D721Med (cell line): ENCODE data around the gene POU2F1.

Experiments
- DNase-seq: peaks from one replicate; pipeline ENCODE4 v3.0.0; 2011; ENCODE audit warnings: low spot score; ENCODE audit not compliant: insufficient read length
- FAIRE-seq: peaks from 2 replicates; lab custom pipeline; 2011; peaks lifted over from hg19 to GRCh38; lab: Jason Lieb, UNC
- CTCF ChIP-seq: IDR thresholded peaks from 2 replicates; pipeline ENCODE4 v1.5.1; 2012; ENCODE audit warnings: mild to moderate bottlenecking, control low read depth; ENCODE audit not compliant: insufficient read depth; ENCODE audit errors: missing control alignments

The POU2F1 gene

GRCh38 chr1:167469280-167469965 lies 248.7 kb downstream of the POU2F1 start:
- FAIRE-seq (peak; percentile 51), DNase-seq (no peak)
- no peak for TF ChIP-seq CTCF

- TF ChIP-seq CTCF = no peak
- DNase-seq (no peak), FAIRE-seq (no peak)
These were observed 250.9 kb downstream of the POU2F1 start for GRCh38 chr1:167471568-167471967.

DNA sequence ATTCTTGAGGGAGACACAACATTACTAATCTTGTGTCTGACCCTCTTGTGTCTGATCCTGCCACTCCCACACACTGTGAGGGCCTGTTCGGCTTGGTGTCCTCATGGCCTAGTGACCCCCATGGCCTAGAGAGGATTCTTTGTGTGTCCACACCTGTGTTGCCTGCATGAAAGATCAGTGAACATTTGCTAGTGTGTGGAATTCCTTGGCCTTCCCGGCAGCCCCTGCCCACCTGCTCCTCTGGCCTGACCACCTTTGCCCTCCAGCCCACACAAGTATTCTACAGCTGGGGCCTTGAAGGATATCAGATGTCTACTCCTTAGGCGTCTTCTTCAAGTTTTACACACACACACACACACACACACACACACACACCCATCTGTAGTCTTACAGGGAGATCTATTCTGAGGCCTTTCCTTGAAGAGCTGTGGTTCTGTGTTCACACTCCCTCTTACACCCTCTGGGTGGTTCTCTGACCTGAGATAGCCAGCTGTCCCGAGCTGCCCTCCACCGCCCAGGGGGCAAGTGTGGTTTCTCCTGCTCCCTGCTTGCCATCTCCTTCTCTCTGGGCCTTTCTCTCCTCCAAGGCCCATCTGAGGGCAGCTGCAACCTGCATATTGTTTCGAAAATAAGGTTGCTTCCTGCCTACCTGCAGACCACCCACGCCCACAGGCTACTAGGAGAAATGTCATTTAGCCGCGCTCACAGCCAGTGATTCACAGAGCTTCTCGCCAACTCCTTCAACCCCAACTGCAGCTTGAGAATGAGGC lies 252.3 kb downstream of the POU2F1 start:
- FAIRE-seq (no peak), DNase-seq (no peak)
- no peak for TF ChIP-seq CTCF

DNA sequence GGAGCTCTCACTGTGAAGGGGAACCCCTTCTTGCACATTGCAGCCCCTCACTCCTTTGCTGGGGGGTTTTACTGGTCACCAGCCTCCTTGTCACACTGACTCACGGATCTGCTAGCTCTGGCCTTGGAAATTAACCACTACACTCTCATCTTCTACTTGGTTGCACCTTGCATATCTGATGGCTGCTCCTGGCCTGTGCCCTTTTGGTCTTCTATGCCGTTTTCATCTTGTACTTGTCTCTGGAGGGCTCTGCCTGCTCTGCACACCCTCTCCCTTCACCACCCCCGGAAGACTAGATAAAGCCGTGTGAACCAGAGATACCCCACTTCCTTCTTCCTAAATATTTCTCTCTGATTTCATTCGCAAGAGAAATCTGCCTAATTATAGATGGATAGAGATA lies 253.1 kb downstream of the POU2F1 start:
- FAIRE-seq (no peak), DNase-seq (no peak)
- no peak for TF ChIP-seq CTCF

DNA sequence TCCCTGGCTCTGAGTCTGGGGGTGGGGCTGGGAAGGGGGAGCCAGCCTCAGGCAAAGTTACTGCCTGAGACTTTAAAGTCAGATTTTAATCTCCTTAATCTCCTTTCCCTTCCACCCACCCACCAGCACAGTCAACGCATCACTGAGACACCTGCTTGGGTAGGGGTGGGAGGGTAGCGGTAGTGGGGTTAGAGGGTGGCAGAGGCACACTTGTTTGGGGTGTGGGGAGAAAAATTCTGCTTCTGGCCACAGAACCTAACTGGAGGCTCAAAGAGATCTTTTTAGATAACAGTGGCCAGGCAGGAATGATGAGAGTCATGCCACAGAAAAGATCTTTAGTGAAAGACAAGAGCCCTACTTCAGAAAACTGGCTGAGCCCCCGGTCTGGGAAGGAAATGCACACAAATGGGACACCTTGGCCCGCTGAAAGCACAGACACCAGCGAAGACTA lies 253.5 kb downstream of the POU2F1 start:
- no peak for TF ChIP-seq CTCF
- DNase-seq (no peak), FAIRE-seq (no peak)

GRCh38 chr1:167476061-167476460 lies 255.4 kb downstream of the POU2F1 start:
- FAIRE-seq = no peak
- DNase-seq = no peak
- TF ChIP-seq CTCF = no peak
